RKO (cell line): ENCODE results near the gene LYZL2.
A peak's percentile ranks its signal among the peaks of the same experiment; 100 is the strongest.
"Not testable (repeated sequence)": the region's sequence is repeated elsewhere in the genome, so short reads cannot be mapped to it uniquely, and the experiment has no call there.

Source experiments
- DNase-seq: peaks from one replicate; pipeline ENCODE4 v3.0.0-alpha.2; 2016; ENCODE audit warnings: low spot score

The LYZL2 gene

GRCh38 chr10:30639946-30640786 lies 10.6 kb upstream of the LYZL2 start:
- peak; percentile 79 for DNase-seq

- peak; percentile 95 for DNase-seq
Measured at GRCh38 chr10:30637881-30638467, 8.4 kb upstream of the LYZL2 start.

- DNase-seq, result no peak
Measured at GRCh38 chr10:30631188-30631587, 1.6 kb upstream of the LYZL2 start.

GRCh38 chr10:30630571-30630970 lies 1.0 kb upstream of the LYZL2 start:
- DNase-seq, result no peak

GRCh38 chr10:30628576-30628975 lies 977 bp downstream of the LYZL2 start:
- DNase-seq, result not testable (repeated sequence)

- DNase-seq, result not testable (repeated sequence)
Measured at GRCh38 chr10:30626837-30627236, 2.7 kb downstream of the LYZL2 start.

GRCh38 chr10:30626196-30626595 lies 3.4 kb downstream of the LYZL2 start:
- DNase-seq, result not testable (repeated sequence)

- no peak for DNase-seq
Measured at GRCh38 chr10:30625080-30625479, 4.5 kb downstream of the LYZL2 start.

GRCh38 chr10:30619966-30620365 lies 9.6 kb downstream of the LYZL2 start:
- no peak for DNase-seq

- DNase-seq, result no peak
Measured at GRCh38 chr10:30617070-30617469, 12.5 kb downstream of the LYZL2 start.

- not testable (repeated sequence) for DNase-seq
Measured at GRCh38 chr10:30611041-30611440, 18.5 kb downstream of the LYZL2 start.

- no peak for DNase-seq
Measured at GRCh38 chr10:30607814-30608213, 21.7 kb downstream of the LYZL2 start.

GRCh38 chr10:30606313-30606712 lies 23.2 kb downstream of the LYZL2 start:
- DNase-seq, result no peak

GRCh38 chr10:30605341-30606121 lies 24.0 kb downstream of the LYZL2 start:
- DNase-seq, result not testable (repeated sequence)

GRCh38 chr10:30603589-30603988 lies 26.0 kb downstream of the LYZL2 start:
- DNase-seq, result no peak

GRCh38 chr10:30602747-30603146 lies 26.8 kb downstream of the LYZL2 start:
- DNase-seq, result no peak

GRCh38 chr10:30600005-30600404 lies 29.5 kb downstream of the LYZL2 start:
- DNase-seq, result no peak

GRCh38 chr10:30598105-30598776 lies 31.3 kb downstream of the LYZL2 start:
- DNase-seq, result no peak

- not testable (repeated sequence) for DNase-seq
Measured at GRCh38 chr10:30597433-30597824, 32.1 kb downstream of the LYZL2 start.

- DNase-seq, result not testable (repeated sequence)
Measured at GRCh38 chr10:30596493-30597432, 32.8 kb downstream of the LYZL2 start.

GRCh38 chr10:30596013-30596412 lies 33.5 kb downstream of the LYZL2 start:
- DNase-seq, result no peak
